Prostate gland (tissue), 2 donors: ENCODE data around the gene GNGT2. TPM values are rescaled to one million over a fixed set of nuclear protein-coding genes. Genes with fewer than 3 reads are reported as not detected.

Experiments used
- DNase-seq: peaks from one replicate; pipeline ENCODE4 v3.0.0-alpha.2; 2019; ENCODE audit warnings: low spot score
- H3K27ac ChIP-seq, 2 donors: fragments of 200-600 bp; sonication (generic); 2 replicates each; pipeline ENCODE4 v1.5.1; 2017 to 2019
- H3K27me3 ChIP-seq: fragments of 200-600 bp; sonication (generic); replicated peaks from 2 replicates; pipeline ENCODE4 v1.5.1; 2019; ENCODE audit not compliant: insufficient read depth
- H3K36me3 ChIP-seq, 2 donors: fragments of 200-600 bp; sonication (generic); 1 replicate in 1 of 2; 2 replicates in 1 of 2; pipeline versions ENCODE4 v1.5.1 to v1.8.1; 2017 to 2019
- H3K4me1 ChIP-seq: fragments of 200-600 bp; sonication (generic); replicated peaks from 2 replicates; pipeline ENCODE4 v1.5.1; 2019
- H3K4me3 ChIP-seq, 2 donors: fragments of 200-600 bp; sonication (generic); 2 replicates each; pipeline ENCODE4 v1.5.1; 2017 to 2019
- H3K9me3 ChIP-seq: fragments of 200-600 bp; sonication (generic); 2 replicates; pipeline ENCODE4 v1.5.1; 2017
- POLR2A ChIP-seq: fragments of 450-650 bp; IDR thresholded peaks from one replicate; pipeline ENCODE4 v1.6.1; 2016; ENCODE audit warnings: antibody characterized with exemption, mild to moderate bottlenecking
- POLR2AphosphoS5 ChIP-seq: sonication (generic); formaldehyde crosslinking; IDR thresholded peaks from one replicate; pipeline ENCODE4 v1.6.1; 2017; ENCODE audit warnings: antibody characterized with exemption
- WGBS: methylation state at CpG from one replicate; pipeline ENCODE4 v1.1.5; 2018; 5-methylcytosine and 5-hydroxymethylcytosine counted together
- intact Hi-C: fragments of 100-400 bp; cut with DNase I; formaldehyde crosslinking; loops from one replicate; pipeline ENCODE4 v1.14.2; 2022
- total RNA-seq, 2 donors: library from RNA; depleted of rRNA; stranded (reverse); fragments of >200 nt; gene quantifications; one replicate each; pipeline ENCODE4 v1.1.0, GENCODE V29; 2016
- TF ChIP-seq, protein P1 (sequence below), 4 experiments: fragments of 200-600 bp in 2 of 4; fragments of 450-650 bp in 2 of 4; sonication (generic) in 2 of 4; IDR thresholded peaks; 1 replicate in 3 of 4; 2 replicates in 1 of 4; pipeline ENCODE4 v1.5.1; 2016 to 2019; ENCODE audit warnings: antibody characterized with exemption in 4 of 4, mild to moderate bottlenecking in 2 of 4, moderate library complexity in 2 of 4

Gene GNGT2
- total RNA-seq, 2 donors from 2014 or later, result 3.1 TPM; not detected in 1

DNA sequence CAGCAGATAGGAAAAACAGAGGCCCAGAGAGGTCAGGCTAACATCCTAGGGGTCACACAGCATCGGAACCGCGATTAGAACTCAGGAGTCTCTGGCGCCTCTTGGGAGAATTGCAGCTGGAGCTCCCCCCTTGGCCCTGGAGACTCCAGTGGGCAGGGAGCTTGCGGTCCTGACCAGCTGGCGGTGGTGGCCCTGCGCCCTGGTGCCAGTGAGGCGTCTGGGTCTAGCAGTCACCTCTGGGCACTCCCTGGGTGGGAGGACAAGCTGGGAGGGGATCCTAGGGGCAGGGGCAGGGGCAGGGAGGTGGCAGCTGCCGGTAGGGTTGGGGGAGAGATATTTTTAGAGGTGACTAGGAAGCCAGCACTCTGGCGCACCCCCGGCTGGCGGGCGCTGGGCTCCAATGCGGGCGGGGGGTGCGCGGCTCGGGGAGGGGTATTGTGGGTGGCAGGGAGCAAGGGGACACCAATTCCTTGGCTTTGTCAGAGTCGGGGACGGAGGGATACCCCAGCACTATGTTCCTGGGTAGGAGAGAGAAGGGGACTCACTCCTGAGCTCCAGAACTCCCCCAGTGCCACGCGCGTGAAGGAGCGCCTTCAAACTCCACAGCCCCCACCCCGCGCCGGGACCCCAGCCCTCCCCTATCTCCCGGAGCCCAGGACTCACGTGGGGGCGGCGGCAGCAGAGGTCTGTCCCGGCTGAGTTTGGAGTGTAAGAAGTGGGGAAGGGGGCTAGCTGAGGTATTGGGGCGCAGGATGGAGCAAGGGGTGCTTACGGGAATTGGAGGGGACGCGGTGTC is 19.6 kb upstream of the GNGT2 start:
- whole genome bisulfite sequencing, result 9% methylated on average over 36 of the region's 36 CpGs
- H3K36me3 ChIP-seq, result no peaks in the 10 kb centered on the region
- H3K27ac ChIP-seq, result peak overlapping the region in 1 of 2 donors; percentile 34
- no peaks in the 10 kb centered on the region for H3K9me3 ChIP-seq
- peak overlapping the region; percentile 44 to 53 for H3K4me3 ChIP-seq
- TF ChIP-seq POLR2AphosphoS5, result no peak
- intact Hi-C loops, result no loop called here
- H3K4me1 ChIP-seq, result peaks cover 5% of the 10 kb centered on the region
- DNase-seq, result no peak
- H3K27me3 ChIP-seq, result no peaks in the 10 kb centered on the region

DNA sequence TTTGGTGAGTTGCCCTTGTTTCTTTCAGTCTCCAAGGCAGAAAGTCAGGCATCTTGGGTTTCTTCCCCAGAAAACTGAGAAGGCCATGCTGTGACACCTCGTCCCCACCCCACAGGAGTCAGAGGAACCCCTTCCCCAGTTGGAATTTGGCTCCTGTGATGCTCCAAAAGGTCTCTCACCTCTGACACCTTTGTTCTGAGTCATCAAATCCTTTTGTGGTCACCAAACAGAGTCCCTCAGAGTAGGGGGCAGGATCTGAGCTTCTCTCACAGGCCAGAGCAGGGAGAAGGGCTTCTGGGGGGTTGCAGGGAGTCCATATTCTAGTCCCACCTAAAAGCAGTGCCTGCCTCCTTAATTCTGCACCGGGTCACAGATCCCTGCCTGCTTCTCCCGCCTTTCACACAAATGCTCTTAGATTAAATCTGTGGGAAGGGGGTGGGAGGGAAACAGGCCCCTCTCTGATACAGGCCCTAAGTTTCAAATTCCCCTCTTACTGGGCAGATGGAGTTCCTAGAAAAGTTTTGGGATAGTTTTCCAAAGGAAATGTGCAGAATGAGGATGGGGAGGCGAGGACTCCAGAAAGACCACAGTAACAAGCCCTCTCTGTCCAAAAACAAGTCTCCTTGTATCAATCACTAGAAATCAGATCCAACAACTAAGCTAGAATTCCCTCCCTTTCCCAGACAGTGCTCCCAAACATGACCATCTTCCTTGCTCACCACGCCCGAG is 18.9 kb upstream of the GNGT2 start:
- intact Hi-C loops, result no loop called here
- no peak for DNase-seq
- TF ChIP-seq POLR2AphosphoS5 (no peak), POLR2A (no peak)
- TF ChIP-seq, protein P1, sequence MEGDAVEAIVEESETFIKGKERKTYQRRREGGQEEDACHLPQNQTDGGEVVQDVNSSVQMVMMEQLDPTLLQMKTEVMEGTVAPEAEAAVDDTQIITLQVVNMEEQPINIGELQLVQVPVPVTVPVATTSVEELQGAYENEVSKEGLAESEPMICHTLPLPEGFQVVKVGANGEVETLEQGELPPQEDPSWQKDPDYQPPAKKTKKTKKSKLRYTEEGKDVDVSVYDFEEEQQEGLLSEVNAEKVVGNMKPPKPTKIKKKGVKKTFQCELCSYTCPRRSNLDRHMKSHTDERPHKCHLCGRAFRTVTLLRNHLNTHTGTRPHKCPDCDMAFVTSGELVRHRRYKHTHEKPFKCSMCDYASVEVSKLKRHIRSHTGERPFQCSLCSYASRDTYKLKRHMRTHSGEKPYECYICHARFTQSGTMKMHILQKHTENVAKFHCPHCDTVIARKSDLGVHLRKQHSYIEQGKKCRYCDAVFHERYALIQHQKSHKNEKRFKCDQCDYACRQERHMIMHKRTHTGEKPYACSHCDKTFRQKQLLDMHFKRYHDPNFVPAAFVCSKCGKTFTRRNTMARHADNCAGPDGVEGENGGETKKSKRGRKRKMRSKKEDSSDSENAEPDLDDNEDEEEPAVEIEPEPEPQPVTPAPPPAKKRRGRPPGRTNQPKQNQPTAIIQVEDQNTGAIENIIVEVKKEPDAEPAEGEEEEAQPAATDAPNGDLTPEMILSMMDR (IDR thresholded peaks at IDR 0.05), result no peak
- Histone ChIP-seq H3K4me1 (peaks cover 5% of the 10 kb centered on the region), H3K4me3 (no peak overlapping the region), H3K27me3 (no peaks in the 10 kb centered on the region), H3K27ac (no peak overlapping the region), H3K36me3 (no peaks in the 10 kb centered on the region), H3K9me3 (no peaks in the 10 kb centered on the region)
- WGBS, result 64% methylated on average over 6 of the region's 6 CpGs

DNA sequence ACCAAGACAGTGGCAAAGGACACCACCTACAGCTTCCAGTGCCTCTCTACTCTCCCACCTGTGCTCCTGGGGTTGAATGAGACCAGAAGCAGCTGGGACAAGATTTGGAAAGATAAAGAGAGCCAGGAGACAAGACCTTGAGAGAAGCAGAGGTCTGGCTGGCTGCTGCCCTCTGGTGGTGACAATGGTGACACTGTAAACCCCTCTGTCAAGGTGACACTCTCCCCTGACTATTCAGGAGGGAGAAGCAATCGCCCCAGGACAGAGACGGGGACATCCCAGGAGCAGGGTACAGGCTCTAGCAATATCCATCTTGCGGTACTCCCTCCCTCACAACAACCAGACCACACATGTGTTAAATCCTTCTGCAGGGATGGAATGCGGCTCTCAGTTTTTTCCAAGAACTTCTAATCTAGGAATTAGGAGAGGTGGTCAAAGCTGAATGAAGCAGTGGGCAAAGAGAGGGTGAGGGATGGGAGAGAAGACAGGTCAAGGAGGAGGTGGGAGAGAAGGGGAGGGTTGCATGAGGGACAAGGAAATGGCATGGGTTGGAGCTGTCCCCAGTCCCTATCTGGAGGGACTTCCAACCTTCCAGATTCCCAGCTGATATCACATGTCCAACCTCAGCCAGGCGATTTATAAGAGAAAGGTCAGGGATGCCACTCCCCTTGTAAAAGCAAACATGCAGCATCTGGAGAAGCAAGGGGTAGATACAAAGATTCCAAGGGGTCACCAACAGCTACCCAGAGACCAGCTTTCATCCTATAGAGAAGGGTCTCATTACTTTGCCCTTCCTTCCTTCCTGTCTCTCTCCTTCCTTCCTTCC is 17.3 kb upstream of the GNGT2 start:
- 17% methylated on average over 5 of the region's 5 CpGs for WGBS

DNA sequence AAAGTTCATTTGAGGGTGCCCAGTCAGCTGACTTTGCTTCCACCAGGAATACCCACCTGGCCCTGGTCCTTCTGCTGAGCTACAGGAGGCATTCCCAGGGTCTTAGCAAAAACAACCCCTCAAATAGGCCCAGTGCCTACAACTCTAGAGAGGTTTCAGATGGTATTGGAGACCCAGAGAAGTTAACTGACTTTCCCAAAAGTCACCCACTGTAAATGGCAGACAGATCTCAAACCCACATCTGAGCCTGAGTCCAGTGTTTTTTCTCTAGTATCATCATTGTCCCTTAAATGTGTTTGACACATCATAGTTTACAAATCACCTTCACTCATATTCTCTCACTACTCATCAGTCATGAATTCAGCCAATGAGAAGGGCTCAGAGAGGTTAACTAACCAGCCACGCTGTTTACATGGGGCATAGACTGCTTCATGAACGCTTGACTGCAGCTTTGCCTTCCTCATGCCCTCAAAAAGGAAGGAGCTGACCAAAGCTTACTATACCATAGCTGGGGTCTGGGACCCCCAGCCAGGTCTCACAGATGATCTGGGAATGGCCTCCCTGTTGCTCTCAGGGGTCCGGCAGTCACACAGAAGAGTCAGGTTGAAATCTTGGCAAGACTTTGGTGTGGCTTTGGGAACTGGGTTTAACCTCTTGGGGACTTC is 16.5 kb upstream of the GNGT2 start:
- Histone ChIP-seq H3K27ac (no peak overlapping the region), H3K36me3 (no peaks in the 10 kb centered on the region), H3K4me3 (no peak overlapping the region), H3K27me3 (no peaks in the 10 kb centered on the region), H3K9me3 (no peaks in the 10 kb centered on the region), H3K4me1 (peaks cover 5% of the 10 kb centered on the region)
- 60% methylated on average over 3 of the region's 3 CpGs for WGBS
- intact Hi-C loops, result no loop called here
- TF ChIP-seq, protein P1 (IDR thresholded peaks at IDR 0.05), result no peak
- TF ChIP-seq POLR2AphosphoS5, result no peak
- no peak for TF ChIP-seq POLR2A
- DNase-seq, result no peak

More for the DNA sequence above, 17.3 kb upstream of the GNGT2 start:
- Histone ChIP-seq H3K4me1 (peaks cover 5% of the 10 kb centered on the region), H3K36me3 (no peaks in the 10 kb centered on the region), H3K27me3 (no peaks in the 10 kb centered on the region), H3K9me3 (no peaks in the 10 kb centered on the region), H3K4me3 (no peak overlapping the region), H3K27ac (no peak overlapping the region)
- DNase-seq, result peak; percentile 61
- intact Hi-C loops, result no loop called here
- peak; percentile 17 for TF ChIP-seq POLR2AphosphoS5
- TF ChIP-seq POLR2A, result no peak
- TF ChIP-seq, protein P1 (IDR thresholded peaks at IDR 0.05), result peak; percentile 43 to 77 (median 73)
